IPS-18a (cell line): Measurements from ENCODE around the gene DIAPH1.

Experiments
- H3K27ac ChIP-seq: one replicate; pipeline ENCODE4 v1.5.1; 2013; ENCODE audit warnings: low read length
- H3K27me3 ChIP-seq: one replicate; pipeline ENCODE4 v1.6.1; 2013; ENCODE audit warnings: mild to moderate bottlenecking, low read length; ENCODE audit not compliant: control insufficient read depth, insufficient read depth
- H3K36me3 ChIP-seq: one replicate; pipeline ENCODE4 v1.6.1; 2013; ENCODE audit warnings: low read depth, low read length; ENCODE audit not compliant: control insufficient read depth
- H3K4me1 ChIP-seq: one replicate; pipeline ENCODE4 v1.6.1; 2013; ENCODE audit warnings: low read depth, low read length; ENCODE audit not compliant: control insufficient read depth
- H3K4me3 ChIP-seq: one replicate; pipeline ENCODE4 v1.5.1; 2013; ENCODE audit warnings: low read length
- H3K9ac ChIP-seq: one replicate; pipeline ENCODE4 v1.6.1; 2013; ENCODE audit warnings: mild to moderate bottlenecking, low read length, moderate library complexity
- H3K9me3 ChIP-seq: one replicate; pipeline ENCODE4 v1.6.1; 2013; ENCODE audit warnings: low read depth, low read length; ENCODE audit not compliant: control insufficient read depth

The DIAPH1 gene

DNA sequence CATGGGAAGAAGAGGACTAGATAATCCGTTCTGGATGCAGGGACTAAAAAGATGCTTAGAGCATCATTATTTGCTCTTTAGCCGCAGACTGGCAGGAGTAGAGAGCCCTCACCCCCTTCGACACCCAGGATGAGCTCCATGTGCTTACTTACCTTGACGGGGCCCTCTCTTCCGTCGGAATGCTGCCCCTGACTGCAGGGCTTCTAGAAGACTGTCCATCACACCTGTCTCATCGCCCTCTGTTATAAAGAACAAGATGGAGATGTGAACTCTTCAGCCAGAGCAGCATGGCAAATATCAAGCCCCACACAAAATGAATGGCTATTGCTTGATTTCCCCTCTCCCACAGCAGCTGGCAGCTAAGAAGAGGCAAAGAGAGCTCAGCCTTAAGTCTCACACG is 94.8 kb downstream of the DIAPH1 start:
- Histone ChIP-seq H3K9ac (no peak overlapping the region), H3K36me3 (peaks cover 74% of the 10 kb centered on the region), H3K4me3 (no peak overlapping the region), H3K27ac (peak overlapping the region; percentile 21), H3K4me1 (peaks cover 16% of the 10 kb centered on the region), H3K27me3 (no peaks in the 10 kb centered on the region), H3K9me3 (no peaks in the 10 kb centered on the region)

DNA sequence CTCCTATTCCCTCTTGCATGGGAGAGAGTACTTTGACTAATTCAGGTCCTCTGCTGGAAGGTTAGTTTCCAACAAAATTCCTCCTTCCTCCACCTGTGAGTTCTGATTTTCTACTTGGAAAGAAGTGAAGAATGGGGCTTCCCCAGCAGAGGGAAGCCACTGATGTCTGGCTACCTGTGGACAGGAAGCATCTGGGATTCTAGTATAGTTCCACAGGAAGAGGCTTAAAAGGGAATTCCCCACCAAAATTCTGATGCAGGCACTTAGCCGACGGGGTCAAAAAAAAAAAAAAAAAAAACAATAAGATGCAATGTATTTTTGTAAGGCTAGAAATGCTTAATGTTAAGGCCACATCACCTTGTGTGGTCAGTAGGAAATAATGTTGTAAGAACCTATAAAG is 96.5 kb downstream of the DIAPH1 start:
- H3K36me3 ChIP-seq = peaks cover 59% of the 10 kb centered on the region
- H3K27me3 ChIP-seq = no peaks in the 10 kb centered on the region
- no peak overlapping the region for H3K4me3 ChIP-seq
- no peak overlapping the region for H3K9ac ChIP-seq
- H3K27ac ChIP-seq = no peak overlapping the region
- H3K9me3 ChIP-seq = no peaks in the 10 kb centered on the region
- peaks cover 16% of the 10 kb centered on the region for H3K4me1 ChIP-seq

DNA sequence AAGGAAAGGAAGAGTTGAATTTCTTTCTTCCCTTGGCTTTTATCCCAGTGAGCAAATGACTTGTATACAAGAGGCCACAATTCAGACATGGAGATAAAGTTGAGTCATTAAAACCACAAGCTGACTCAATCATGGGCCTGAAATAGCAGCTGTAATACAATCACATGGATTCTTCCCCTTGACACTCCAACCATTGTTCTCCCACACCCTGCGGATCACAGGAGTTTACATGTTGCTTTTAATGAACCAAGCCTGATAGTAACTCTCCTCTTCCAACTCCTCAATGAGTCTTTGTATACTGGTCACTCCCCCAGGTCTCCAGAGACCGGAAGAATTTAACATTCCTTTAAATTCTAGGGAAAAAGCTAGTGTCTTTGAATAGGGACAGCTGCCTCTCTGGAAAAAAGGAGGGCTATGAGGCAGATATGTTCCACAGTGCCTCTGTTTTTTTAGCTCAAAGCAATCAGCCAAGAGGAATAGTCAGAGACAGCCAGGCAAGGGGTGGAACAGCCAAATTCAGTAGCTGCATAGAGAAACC is 97.5 kb downstream of the DIAPH1 start:
- Histone ChIP-seq H3K4me3 (no peak overlapping the region), H3K4me1 (peaks cover 16% of the 10 kb centered on the region), H3K9me3 (no peaks in the 10 kb centered on the region), H3K9ac (no peak overlapping the region), H3K27me3 (no peaks in the 10 kb centered on the region), H3K36me3 (peaks cover 57% of the 10 kb centered on the region), H3K27ac (no peak overlapping the region)

DNA sequence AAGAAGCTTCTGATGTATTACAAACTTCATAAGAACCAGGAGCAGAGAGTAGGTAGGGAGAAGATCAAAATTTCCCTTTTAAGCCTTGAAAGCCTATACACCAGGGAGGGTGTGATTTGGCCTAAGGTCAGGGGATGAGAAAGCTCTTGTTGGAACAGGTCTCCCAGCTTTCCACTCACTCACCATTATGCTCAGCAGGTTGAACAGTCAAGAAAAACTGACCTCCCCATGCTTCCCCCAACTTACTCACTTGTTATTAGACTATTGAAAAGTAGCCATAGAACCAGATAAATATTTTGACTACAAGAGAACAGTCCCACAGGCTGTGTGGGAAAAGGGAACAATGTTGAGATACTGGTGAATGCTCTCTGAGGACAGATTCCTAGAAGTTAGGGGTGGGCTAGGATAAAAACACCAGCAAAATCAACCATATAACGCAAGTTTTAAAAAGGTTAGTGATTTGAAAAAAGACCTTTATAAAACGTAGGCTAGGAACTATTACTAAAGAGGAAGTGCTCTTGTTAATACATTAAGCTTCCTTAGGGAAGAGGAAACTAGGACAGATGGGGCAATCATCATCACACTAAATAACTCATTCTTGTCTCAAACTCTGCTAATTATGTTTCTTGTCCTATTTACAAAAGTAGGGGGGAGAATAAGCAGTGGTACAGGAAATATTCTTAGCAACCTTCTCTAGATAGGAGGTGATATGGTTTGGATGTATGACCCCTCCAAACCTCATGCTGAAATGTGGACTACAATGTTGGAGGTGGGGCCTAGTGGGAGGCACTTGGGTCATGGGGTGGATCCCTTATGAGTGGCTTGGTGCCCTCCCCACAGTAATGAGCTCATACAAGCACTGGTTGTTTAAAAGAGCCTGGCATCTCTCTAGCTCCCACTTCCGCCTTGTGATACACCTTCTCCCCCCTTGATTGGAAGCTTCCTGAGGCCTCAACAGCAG is 98.9 kb downstream of the DIAPH1 start:
- H3K27ac ChIP-seq = no peak overlapping the region
- H3K36me3 ChIP-seq = peaks cover 54% of the 10 kb centered on the region
- no peaks in the 10 kb centered on the region for H3K9me3 ChIP-seq
- H3K9ac ChIP-seq = no peak overlapping the region
- H3K4me1 ChIP-seq = peaks cover 11% of the 10 kb centered on the region
- H3K4me3 ChIP-seq = no peak overlapping the region
- no peaks in the 10 kb centered on the region for H3K27me3 ChIP-seq

DNA sequence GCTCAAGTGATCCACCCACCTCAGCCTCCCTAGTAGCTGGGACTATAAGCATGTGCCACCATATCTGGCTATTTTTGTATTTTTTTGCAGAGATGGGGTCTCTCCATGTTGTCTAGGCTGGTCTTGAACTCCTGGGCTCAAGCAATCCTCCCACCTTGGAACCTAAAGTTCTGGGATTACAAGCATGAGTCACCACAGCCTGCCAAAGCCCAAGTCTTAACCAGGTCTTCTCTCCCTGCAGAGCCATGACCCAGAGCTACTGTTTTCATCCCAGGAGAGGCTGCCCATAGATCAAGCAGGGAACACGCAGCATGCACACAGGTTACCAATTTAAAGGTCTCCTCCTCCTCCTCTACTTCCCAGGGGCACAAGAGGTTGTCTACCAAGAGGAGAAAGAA is 100.2 kb downstream of the DIAPH1 start:
- H3K4me3 ChIP-seq = no peak overlapping the region
- no peak overlapping the region for H3K27ac ChIP-seq
- H3K4me1 ChIP-seq = peaks cover 14% of the 10 kb centered on the region
- H3K9ac ChIP-seq = no peak overlapping the region
- peaks cover 49% of the 10 kb centered on the region for H3K36me3 ChIP-seq
- H3K9me3 ChIP-seq = no peaks in the 10 kb centered on the region
- H3K27me3 ChIP-seq = no peaks in the 10 kb centered on the region

DNA sequence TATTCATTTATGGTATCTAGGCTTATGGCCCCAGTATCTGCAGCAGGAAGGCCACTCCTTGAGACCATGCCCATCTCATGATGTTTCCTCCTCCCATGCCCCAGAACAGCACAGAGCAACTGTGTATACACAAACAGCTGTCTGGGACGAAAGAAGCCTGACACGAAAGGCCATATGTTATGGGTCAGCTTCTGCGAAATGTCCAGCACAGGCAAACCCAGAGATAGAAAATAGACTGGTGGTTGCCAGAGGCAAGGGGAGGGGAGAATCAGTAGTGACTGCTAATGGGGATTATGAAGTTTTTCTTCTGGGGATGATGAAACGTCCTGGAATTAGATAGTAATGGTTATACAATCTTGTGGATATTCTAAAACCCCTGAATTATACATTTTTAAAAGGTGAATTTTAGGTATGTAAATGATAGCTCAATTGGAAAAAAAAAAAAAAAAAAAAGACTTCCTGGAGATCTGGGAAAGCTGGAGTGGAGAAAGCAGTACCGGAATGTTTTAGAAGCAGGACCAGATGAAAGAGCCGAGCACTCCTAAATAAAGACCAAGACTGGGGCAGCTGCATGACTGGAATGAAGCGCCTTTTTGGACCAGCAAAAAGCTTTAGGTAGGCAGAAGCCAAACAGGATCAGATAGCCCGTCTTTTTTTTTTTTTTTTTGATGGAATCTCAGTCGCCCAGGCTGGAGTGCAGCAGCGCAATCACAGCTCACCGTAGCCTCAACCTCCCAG is 100.8 kb downstream of the DIAPH1 start:
- peaks cover 14% of the 10 kb centered on the region for H3K4me1 ChIP-seq
- H3K9me3 ChIP-seq = no peaks in the 10 kb centered on the region
- no peak overlapping the region for H3K4me3 ChIP-seq
- H3K27ac ChIP-seq = no peak overlapping the region
- peaks cover 45% of the 10 kb centered on the region for H3K36me3 ChIP-seq
- no peak overlapping the region for H3K9ac ChIP-seq
- H3K27me3 ChIP-seq = no peaks in the 10 kb centered on the region

DNA sequence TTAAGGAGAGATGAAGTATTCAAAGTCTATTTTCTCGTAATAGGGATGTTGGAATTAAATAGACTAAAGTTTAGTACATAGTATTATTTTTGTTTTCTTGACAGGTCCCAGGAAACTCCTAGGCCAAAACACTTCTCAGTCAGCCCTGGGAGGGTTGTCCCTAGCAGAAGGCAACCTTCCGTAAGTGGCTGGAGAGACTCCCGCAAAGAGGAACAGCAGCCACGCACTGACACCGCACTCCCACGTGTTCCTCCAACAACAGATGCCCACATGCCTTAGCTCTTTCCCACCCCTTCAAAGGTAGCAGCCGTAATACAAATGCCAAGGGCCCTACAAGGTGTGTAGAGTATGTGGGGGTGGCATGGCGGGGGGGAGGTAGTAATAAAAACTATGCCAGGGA is 101.5 kb downstream of the DIAPH1 start:
- Histone ChIP-seq H3K9me3 (no peaks in the 10 kb centered on the region), H3K27me3 (no peaks in the 10 kb centered on the region), H3K4me1 (peaks cover 14% of the 10 kb centered on the region), H3K27ac (no peak overlapping the region), H3K4me3 (no peak overlapping the region), H3K36me3 (peaks cover 38% of the 10 kb centered on the region), H3K9ac (no peak overlapping the region)

DNA sequence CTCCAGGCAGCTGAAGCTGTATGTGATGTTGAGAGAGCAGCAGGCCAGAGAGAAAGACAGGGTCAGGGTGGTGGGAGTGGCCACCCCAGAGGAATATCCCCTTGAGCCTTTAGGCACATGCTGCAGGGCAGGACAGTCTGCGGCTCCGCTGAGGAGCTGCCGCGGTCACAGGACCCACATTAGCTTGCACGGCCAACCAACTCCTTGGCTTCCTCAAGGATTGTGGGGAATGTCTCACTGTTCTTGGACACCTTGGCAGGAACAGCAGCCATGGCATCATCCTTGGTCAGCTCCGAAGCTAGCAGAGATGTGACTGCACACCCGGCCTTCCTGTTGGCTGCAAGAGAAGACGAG is 102.2 kb downstream of the DIAPH1 start:
- Histone ChIP-seq H3K9me3 (no peaks in the 10 kb centered on the region), H3K4me1 (peaks cover 14% of the 10 kb centered on the region), H3K9ac (no peak overlapping the region), H3K4me3 (no peak overlapping the region), H3K27ac (no peak overlapping the region), H3K27me3 (no peaks in the 10 kb centered on the region), H3K36me3 (peaks cover 31% of the 10 kb centered on the region)

DNA sequence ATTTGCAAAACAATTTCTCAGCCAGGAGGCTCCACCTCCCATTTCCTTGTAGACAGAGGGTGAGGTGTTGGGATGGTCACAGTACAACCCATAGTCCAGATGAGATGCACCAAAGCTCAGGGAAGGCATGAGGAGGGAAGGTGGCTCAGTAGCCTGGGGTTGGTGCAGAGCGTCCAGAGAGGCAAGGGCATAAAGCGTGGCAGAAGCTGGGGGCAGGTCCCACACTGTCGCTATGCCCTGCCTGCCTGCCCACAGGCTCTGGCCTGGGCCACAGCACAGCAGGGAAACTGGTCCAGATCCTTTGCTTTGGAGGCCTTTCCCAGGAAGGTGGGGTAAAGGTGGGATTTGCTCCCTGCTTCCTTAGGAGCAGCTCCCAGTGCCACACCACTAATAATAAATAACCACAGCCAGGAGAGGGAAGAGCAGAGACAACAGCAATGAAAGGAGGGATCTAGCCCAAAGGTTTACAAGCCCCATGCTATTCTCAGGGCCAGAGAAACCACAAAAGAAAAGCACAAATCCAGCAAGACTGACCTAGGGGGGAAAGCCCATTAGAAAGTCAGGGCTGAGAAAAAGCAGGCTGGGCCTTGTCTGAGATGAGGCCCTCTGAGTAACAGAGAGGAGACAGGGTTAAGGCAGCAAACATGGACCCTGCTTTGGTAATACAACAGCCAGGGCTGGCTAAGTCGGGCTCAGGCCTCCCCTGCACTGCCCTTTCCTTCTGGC is 102.7 kb downstream of the DIAPH1 start:
- no peak overlapping the region for H3K27ac ChIP-seq
- no peak overlapping the region for H3K4me3 ChIP-seq
- H3K9me3 ChIP-seq = no peaks in the 10 kb centered on the region
- H3K27me3 ChIP-seq = no peaks in the 10 kb centered on the region
- no peak overlapping the region for H3K9ac ChIP-seq
- H3K4me1 ChIP-seq = peaks cover 14% of the 10 kb centered on the region
- peaks cover 30% of the 10 kb centered on the region for H3K36me3 ChIP-seq

DNA sequence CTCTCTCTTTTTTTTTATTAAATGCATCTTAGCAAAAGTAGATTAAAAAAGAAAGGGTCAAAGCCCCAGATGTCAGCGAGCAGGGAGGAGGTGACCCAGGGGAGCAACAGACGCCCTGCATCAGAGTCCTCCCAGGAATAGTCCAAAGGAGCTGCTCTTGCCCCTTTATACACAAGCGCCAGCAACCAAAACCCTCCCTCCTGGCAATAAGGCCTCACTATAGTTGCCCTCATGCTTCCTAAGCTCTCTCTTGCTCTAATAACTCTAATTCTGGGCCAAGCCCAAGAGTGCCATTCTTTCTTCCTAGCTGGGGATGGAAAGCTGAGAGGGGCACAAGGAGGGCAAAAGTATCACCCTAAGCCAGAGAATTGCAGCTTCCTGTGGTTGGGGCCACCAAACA is 103.7 kb downstream of the DIAPH1 start:
- H3K27me3 ChIP-seq = no peaks in the 10 kb centered on the region
- peak overlapping the region; percentile 83 for H3K4me3 ChIP-seq
- H3K4me1 ChIP-seq = peaks cover 14% of the 10 kb centered on the region
- peak overlapping the region; percentile 81 for H3K9ac ChIP-seq
- H3K9me3 ChIP-seq = no peaks in the 10 kb centered on the region
- peak overlapping the region; percentile 98 for H3K27ac ChIP-seq
- H3K36me3 ChIP-seq = peaks cover 28% of the 10 kb centered on the region
